GM18508 (cell line): Measurements from ENCODE around the gene MAPT.
"Not testable (repeated sequence)": the region's sequence is repeated elsewhere in the genome, so short reads cannot be mapped to it uniquely, and the experiment has no call there.

Experiments
- ATAC-seq: cut with Tn5 transposase; IDR thresholded peaks from one replicate; pipeline ENCODE4 v1.9.1; 2021; ENCODE audit warnings: moderate number of reproducible peaks; ENCODE audit not compliant: insufficient read depth, unreplicated experiment

Gene MAPT

GRCh38 chr17:45895969-45896785, 1.8 kb downstream of the MAPT start:
- no peak for ATAC-seq

- no peak for ATAC-seq
Measured at GRCh38 chr17:45896803-45897693, 2.7 kb downstream of the MAPT start.

- no peak for ATAC-seq
Measured at GRCh38 chr17:45900136-45900535, 5.8 kb downstream of the MAPT start.

GRCh38 chr17:45900723-45901415, 6.5 kb downstream of the MAPT start:
- ATAC-seq = no peak

- ATAC-seq = no peak
Measured at GRCh38 chr17:45902892-45903346, 8.6 kb downstream of the MAPT start.

- no peak for ATAC-seq
Measured at GRCh38 chr17:45904866-45905265, 10.5 kb downstream of the MAPT start.

GRCh38 chr17:45905814-45906213, 11.5 kb downstream of the MAPT start:
- no peak for ATAC-seq

GRCh38 chr17:45906237-45906636, 11.9 kb downstream of the MAPT start:
- ATAC-seq = no peak

- ATAC-seq = no peak
Measured at GRCh38 chr17:45906927-45907622, 12.7 kb downstream of the MAPT start.

- ATAC-seq = no peak
Measured at GRCh38 chr17:45907750-45908395, 13.5 kb downstream of the MAPT start.

GRCh38 chr17:45908460-45908859, 14.1 kb downstream of the MAPT start:
- no peak for ATAC-seq

- no peak for ATAC-seq
Measured at GRCh38 chr17:45908935-45909334, 14.6 kb downstream of the MAPT start.

GRCh38 chr17:45910667-45911066, 16.3 kb downstream of the MAPT start:
- ATAC-seq = no peak

- ATAC-seq = no peak
Measured at GRCh38 chr17:45912319-45912718, 18.0 kb downstream of the MAPT start.

GRCh38 chr17:45913030-45913429, 18.7 kb downstream of the MAPT start:
- not testable (repeated sequence) for ATAC-seq

GRCh38 chr17:45914047-45914717, 19.8 kb downstream of the MAPT start:
- ATAC-seq = no peak

GRCh38 chr17:45915263-45915662, 20.9 kb downstream of the MAPT start:
- ATAC-seq = no peak

- ATAC-seq = no peak
Measured at GRCh38 chr17:45917081-45917480, 22.7 kb downstream of the MAPT start.

- ATAC-seq = no peak
Measured at GRCh38 chr17:45918241-45918745, 23.9 kb downstream of the MAPT start.
